H1 (cell line): Measurements from ENCODE around the gene CACNA2D4. TPM values are rescaled to one million over a fixed set of nuclear protein-coding genes. Genes with fewer than 3 reads are reported as not detected.

ENCODE experiments used
- CTCF ChIA-PET: fragments of 300-600 bp; sonication (Branson Sonifier 250); formaldehyde crosslinking; loops from one replicate; lab custom pipeline; 2021; ENCODE audit not compliant: partially characterized antibody; lab: Charles Lee
- POLR2A ChIA-PET: fragments of 300-600 bp; sonication (Branson Sonifier 250); formaldehyde crosslinking; loops from one replicate; lab custom pipeline; 2021; ENCODE audit warnings: inconsistent platforms; ENCODE audit not compliant: partially characterized antibody; lab: Charles Lee
- DNase-seq, 2 experiments: peaks; one replicate each; pipeline versions ENCODE4 v3.0.0 to v3.0.0-alpha.2; 2010 to 2022; ENCODE audit warnings: low spot score in 2 of 2, low read depth in 1 of 2, mixed read lengths in 1 of 2
- FAIRE-seq: peaks from 2 replicates; lab custom pipeline; 2011; peaks lifted over from hg19 to GRCh38; lab: Jason Lieb, UNC
- H2AFZ ChIP-seq: 2 replicates; pipeline ENCODE4 v1.8.1; 2012; ENCODE audit warnings: low read length, inconsistent platforms
- H2AK5ac ChIP-seq: 2 replicates; pipeline ENCODE4 v1.6.1; 2013; ENCODE audit warnings: low read depth, low read length
- H2BK120ac ChIP-seq: replicated peaks from 2 replicates; pipeline ENCODE3; 2013; ENCODE audit warnings: low read depth, low read length, inconsistent platforms
- H2BK12ac ChIP-seq: 2 replicates; pipeline ENCODE4 v1.6.1; 2013; ENCODE audit warnings: low read depth, low read length
- H2BK15ac ChIP-seq: 2 replicates; pipeline ENCODE4 v1.6.1; 2013; ENCODE audit warnings: low read length
- H2BK20ac ChIP-seq: 2 replicates; pipeline ENCODE4 v1.6.1; 2013; ENCODE audit warnings: low read length
- H2BK5ac ChIP-seq: 2 replicates; pipeline ENCODE4 v1.6.1; 2013; ENCODE audit warnings: low read depth, low read length
- H3K14ac ChIP-seq: 2 replicates; pipeline ENCODE4 v1.6.1; 2013; ENCODE audit warnings: inconsistent platforms; ENCODE audit not compliant: insufficient read length
- H3K18ac ChIP-seq: 2 replicates; pipeline ENCODE4 v1.6.1; 2013; ENCODE audit warnings: low read length; ENCODE audit errors: extremely low read depth
- H3K23ac ChIP-seq: 2 replicates; pipeline ENCODE4 v1.6.1; 2013; ENCODE audit warnings: inconsistent platforms; ENCODE audit not compliant: insufficient read length
- H3K23me2 ChIP-seq: 2 replicates; pipeline ENCODE4 v1.6.1; 2013; ENCODE audit warnings: low read depth, low read length
- H3K27ac ChIP-seq: 2 replicates; pipeline ENCODE4 v1.6.1; 2011; ENCODE audit warnings: low read depth, low read length, inconsistent platforms
- H3K27me3 ChIP-seq, 4 experiments: replicated peaks in 1 of 4; 1 replicate in 1 of 4; 2 replicates in 3 of 4; pipeline versions ENCODE4 v1.6.1 to v1.8.1; 2011 to 2013; ENCODE audit warnings: low read length in 3 of 4, mild to moderate bottlenecking in 3 of 4, inconsistent platforms in 2 of 4, mixed read lengths in 2 of 4, moderate library complexity in 1 of 4; ENCODE audit not compliant: control insufficient read depth in 3 of 4, insufficient read depth in 3 of 4; ENCODE audit errors: extremely low read depth in 1 of 4
- H3K36me3 ChIP-seq, 4 experiments: 2 replicates each; pipeline versions ENCODE4 v1.6.1 to v1.8.1; 2011 to 2013; ENCODE audit warnings: mild to moderate bottlenecking in 4 of 4, low read length in 3 of 4, moderate library complexity in 2 of 4, control low read depth in 1 of 4, inconsistent platforms in 1 of 4; ENCODE audit not compliant: insufficient read depth in 4 of 4, control insufficient read depth in 2 of 4
- H3K4ac ChIP-seq: replicated peaks from 2 replicates; pipeline ENCODE3; 2013; ENCODE audit warnings: low read length, low read depth, mixed read lengths, inconsistent platforms; ENCODE audit not compliant: insufficient read length
- H3K4me1 ChIP-seq, 4 experiments: replicated peaks in 1 of 4; 1 replicate in 1 of 4; 2 replicates in 3 of 4; pipeline versions ENCODE4 v1.6.1 to v1.8.1; 2011 to 2013; ENCODE audit warnings: low read length in 3 of 4, inconsistent platforms in 2 of 4, mixed read lengths in 1 of 4; ENCODE audit not compliant: insufficient read depth in 4 of 4, control insufficient read depth in 3 of 4
- H3K4me2 ChIP-seq, 2 experiments: 2 replicates each; pipeline versions ENCODE4 v1.6.1 to v1.8.1; 2011 to 2013; ENCODE audit warnings: low read depth in 2 of 2, low read length in 2 of 2, control low read depth in 1 of 2, inconsistent platforms in 1 of 2, mild to moderate bottlenecking in 1 of 2; ENCODE audit not compliant: insufficient read depth in 1 of 2
- H3K4me3 ChIP-seq, 4 experiments: fragments of 200-600, 300-600 bp in 1 of 4; sonication (generic), shearing (Covaris generic), sonication (Bioruptor Twin) in 1 of 4; 2 replicates each; pipeline versions ENCODE4 v1.5.1 to v1.8.1; 2011 to 2016; ENCODE audit warnings: low read length in 4 of 4, low read depth in 3 of 4, control low read depth in 2 of 4, inconsistent platforms in 2 of 4, mild to moderate bottlenecking in 2 of 4, mixed read lengths in 1 of 4, moderate library complexity in 1 of 4; ENCODE audit not compliant: insufficient read depth in 2 of 4; ENCODE audit errors: extremely low read depth in 1 of 4
- H3K56ac ChIP-seq: replicated peaks from 2 replicates; pipeline ENCODE3; 2013; ENCODE audit warnings: low read depth, mild to moderate bottlenecking, mixed read lengths, low read length, inconsistent platforms; ENCODE audit not compliant: insufficient read length
- H3K79me1 ChIP-seq: 2 replicates; pipeline ENCODE4 v1.6.1; 2013; ENCODE audit warnings: low read depth, low read length, control low read depth
- H3K79me2 ChIP-seq, 2 experiments: 2 replicates each; pipeline versions ENCODE4 v1.6.1 to v1.8.1; 2012 to 2013; ENCODE audit warnings: low read length in 2 of 2, mild to moderate bottlenecking in 2 of 2, inconsistent platforms in 1 of 2; ENCODE audit not compliant: insufficient read depth in 2 of 2, control insufficient read depth in 1 of 2
- H3K9ac ChIP-seq, 4 experiments: replicated peaks in 1 of 4; 1 replicate in 1 of 4; 2 replicates in 3 of 4; pipeline versions ENCODE4 v1.6.1 to v1.8.1; 2011 to 2013; ENCODE audit warnings: low read depth in 3 of 4, low read length in 3 of 4, control low read depth in 2 of 4, mild to moderate bottlenecking in 2 of 4, moderate library complexity in 2 of 4, inconsistent platforms in 1 of 4; ENCODE audit errors: extremely low read depth in 1 of 4
- H3K9me3 ChIP-seq, 2 experiments: 2 replicates each; pipeline versions ENCODE4 v1.6.1 to v1.8.1; 2012 to 2013; ENCODE audit warnings: mild to moderate bottlenecking in 2 of 2, moderate library complexity in 2 of 2, control low read depth in 1 of 2, inconsistent platforms in 1 of 2, low read depth in 1 of 2, low read length in 1 of 2, mixed read lengths in 1 of 2; ENCODE audit not compliant: insufficient read depth in 2 of 2
- H4K20me1 ChIP-seq, 2 experiments: replicated peaks in 1 of 2; 2 replicates each; pipeline versions ENCODE3 to v1.8.1; 2011 to 2013; ENCODE audit warnings: inconsistent platforms in 2 of 2, low read length in 2 of 2, mild to moderate bottlenecking in 1 of 2; ENCODE audit not compliant: insufficient read depth in 2 of 2, control insufficient read depth in 1 of 2
- H4K5ac ChIP-seq: 2 replicates; pipeline ENCODE4 v1.6.1; 2013; ENCODE audit warnings: low read length, low read depth, mixed read lengths, inconsistent platforms; ENCODE audit not compliant: insufficient read length
- H4K8ac ChIP-seq: 2 replicates; pipeline ENCODE4 v1.8.0; 2013; ENCODE audit warnings: mild to moderate bottlenecking, moderate library complexity, low read length, inconsistent platforms; ENCODE audit not compliant: insufficient read depth; ENCODE audit errors: extremely low read depth
- H4K91ac ChIP-seq: replicated peaks from 2 replicates; pipeline ENCODE3; 2013; ENCODE audit warnings: low read length, mixed read lengths, inconsistent platforms; ENCODE audit not compliant: insufficient read length
- CBX5 ChIP-seq: fragments of 300-800, 300-1000 bp; sonication (generic); IDR thresholded peaks from 2 replicates; pipeline ENCODE4 v1.7.1; 2016; ENCODE audit warnings: antibody characterized with exemption, low read length, low read depth
- WGBS, 2 experiments: shearing (Covaris generic) in 1 of 2; methylation state at CpG; one replicate each; pipeline versions ENCODE4 v1.1.6 to v1.1.7; 2013 to 2015; ENCODE audit warnings: low lambda C conversion rate in 2 of 2, mixed read lengths in 2 of 2, inconsistent platforms in 1 of 2, low coverage in 1 of 2, missing lambda C conversion rate in 1 of 2; ENCODE audit not compliant: insufficient replicate concordance in 2 of 2, insufficient coverage in 1 of 2, insufficient read length in 1 of 2; ENCODE audit errors: extremely low coverage in 1 of 2, missing lambda C conversion rate in 1 of 2; 5-methylcytosine and 5-hydroxymethylcytosine counted together
- polyA plus RNA-seq, 7 experiments: library from polyadenylated mRNA; depleted of rRNA in 3 of 7; stranded (reverse) in 5 of 7; unstranded in 2 of 7; fragments of >200 nt in 5 of 7; fragments of 200-250 nt in 2 of 7; gene quantifications; 1 replicate in 5 of 7; 2 replicates in 1 of 7; 4 replicates in 1 of 7; pipeline versions ENCODE4 v1.2.1 to v1.2.3, GENCODE V29; 2011 to 2013; ENCODE audit warnings: missing spikeins in 2 of 7, mixed read lengths in 2 of 7
- total RNA-seq: library from RNA; stranded (reverse); fragmentation: NEBNext Ultra II Directional; extraction: Animal tissue kit (Norgen Biotek cat#: 25700); gene quantifications from 2 replicates; pipeline ENCODE4 v1.2.1, GENCODE V29; 2021

Gene CACNA2D4
- total and polyA plus RNA-seq, 2 of the 8 experiments (the other 6 are each of a cell fraction or from before 2014, with no cell fraction given), result 0.44 to 0.88 TPM

DNA sequence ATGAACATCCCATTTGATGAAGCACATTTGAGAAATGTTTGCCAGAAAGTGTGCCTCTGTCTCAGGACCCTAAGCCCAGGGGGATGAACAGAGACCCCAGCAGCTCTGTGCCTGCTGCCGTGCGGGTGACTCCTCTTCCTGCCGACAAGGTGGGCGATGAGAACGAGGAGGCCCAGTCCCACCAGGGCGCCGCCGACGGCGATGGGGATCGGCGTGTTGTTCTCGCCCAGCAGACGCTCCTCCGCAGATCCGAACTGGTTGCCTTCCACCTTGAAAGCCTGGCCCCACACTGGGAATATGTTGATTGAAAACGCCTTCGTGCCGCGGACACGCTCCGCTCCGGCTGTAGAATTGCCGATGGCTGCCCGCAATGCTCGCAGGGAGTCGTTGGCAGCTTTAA, 54.0 kb downstream of the CACNA2D4 start:
- no peak overlapping the region for H3K9ac ChIP-seq
- no peak overlapping the region for H4K5ac ChIP-seq
- H3K18ac ChIP-seq, result no peak overlapping the region
- no peak overlapping the region for H3K14ac ChIP-seq
- H4K91ac ChIP-seq, result no peak overlapping the region
- no peak overlapping the region for H3K23ac ChIP-seq
- no peak overlapping the region for H2AK5ac ChIP-seq
- no peaks in the 10 kb centered on the region for H3K23me2 ChIP-seq
- no peak overlapping the region for H2BK12ac ChIP-seq
- DNase-seq (no peak), FAIRE-seq (no peak)
- TF ChIP-seq CBX5, result no peak
- TF ChIP-seq, all 59 proteins: peak for 0
- Histone ChIP-seq H3K9me3 (no peaks in the 10 kb centered on the region), H2AFZ (no peak overlapping the region), H3K4me3 (no peak overlapping the region), H3K4ac (no peak overlapping the region), H3K4me2 (no peak overlapping the region), H2BK20ac (no peak overlapping the region), H3K56ac (no peak overlapping the region), H3K79me1 (no peaks in the 10 kb centered on the region), H3K79me2 (no peaks in the 10 kb centered on the region), H4K8ac (peak overlapping the region; percentile 83; the same call in 1 of the 2 replicates), H3K27me3 (no peaks in the 10 kb centered on the region), H3K4me1 (peaks cover 0 to 2% (median 0%) of the 10 kb centered on the region in 4 experiments; a peak in 1 of 7 replicates), H3K27ac (no peak overlapping the region), H2BK5ac (no peak overlapping the region), H2BK15ac (no peak overlapping the region), H4K20me1 (no peaks in the 10 kb centered on the region), H2BK120ac (no peak overlapping the region), H3K36me3 (no peaks in the 10 kb centered on the region)
- CTCF ChIA-PET, result interaction anchor here (0.6 kb wide), 1 partner anchor 280 kb away, joined by 4 read pairs; no protein-coding TSS in a partner anchor
- 87% methylated on average over 27 of the region's 27 CpGs; no CpG with 5 or more reads in 1 of the 2 experiments for WGBS, 2 experiments
- POLR2A ChIA-PET, result no interaction called here
